Measurements from ENCODE around the gene ZMIZ1. TPM values are rescaled to one million over a fixed set of nuclear protein-coding genes. Genes with fewer than 3 reads are reported as not detected.

The ZMIZ1 gene
- total and polyA plus RNA-seq, 2 experiments from 2014 or later: 9.2 to 30.9 TPM

DNA sequence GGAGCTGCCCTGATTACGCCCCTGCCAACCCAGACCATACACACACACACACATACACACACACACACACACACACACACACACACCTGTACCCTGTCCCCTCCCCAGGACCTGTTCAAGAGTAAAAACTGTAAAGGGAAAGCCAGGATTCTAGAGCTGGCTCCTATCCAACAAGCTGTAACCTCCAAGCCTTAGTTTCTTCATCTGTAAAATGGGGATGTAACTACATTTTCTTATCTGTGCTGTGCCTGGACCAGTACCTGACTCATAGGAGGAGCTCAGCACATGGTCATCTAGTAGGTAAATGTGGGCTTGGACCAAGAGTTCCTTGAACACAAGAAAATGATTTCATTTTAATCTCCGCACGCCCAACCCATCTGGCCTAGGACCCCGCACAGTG, 128.8 kb downstream of the ZMIZ1 start (continued):
- TF ChIP-seq ZNF462 (CRISPR knock-in tag; IDR thresholded peaks at IDR 0.05): no peak
- TF ChIP-seq CREB1 (CRISPR knock-in tag; IDR thresholded peaks at IDR 0.05; ENCODE audit: low read depth): no peak
- TF ChIP-seq ZNF114 (CRISPR knock-in tag; IDR thresholded peaks at IDR 0.05): no peak
- TF ChIP-seq, protein P1, sequence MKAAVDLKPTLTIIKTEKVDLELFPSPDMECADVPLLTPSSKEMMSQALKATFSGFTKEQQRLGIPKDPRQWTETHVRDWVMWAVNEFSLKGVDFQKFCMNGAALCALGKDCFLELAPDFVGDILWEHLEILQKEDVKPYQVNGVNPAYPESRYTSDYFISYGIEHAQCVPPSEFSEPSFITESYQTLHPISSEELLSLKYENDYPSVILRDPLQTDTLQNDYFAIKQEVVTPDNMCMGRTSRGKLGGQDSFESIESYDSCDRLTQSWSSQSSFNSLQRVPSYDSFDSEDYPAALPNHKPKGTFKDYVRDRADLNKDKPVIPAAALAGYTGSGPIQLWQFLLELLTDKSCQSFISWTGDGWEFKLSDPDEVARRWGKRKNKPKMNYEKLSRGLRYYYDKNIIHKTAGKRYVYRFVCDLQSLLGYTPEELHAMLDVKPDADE (IDR thresholded peaks at IDR 0.05): no peak
- TF ChIP-seq POLR2AphosphoS5 (IDR thresholded peaks at IDR 0.05; ENCODE audit: low read depth): no peak

GRCh38 chr10:79200346-79200745, 131.6 kb downstream of the ZMIZ1 start:
- peaks cover 10% of the 10 kb centered on the region for H3K27me3 Mint-ChIP-seq (ENCODE audit: insufficient read depth, low read depth, poor library complexity)
- DNase-seq (ENCODE audit: low spot score) (no peak), ATAC-seq (no peak)
- H3K4me3 ChIP-seq: no peak overlapping the region
- no peaks in the 10 kb centered on the region for H3K9me3 Mint-ChIP-seq
- no peak overlapping the region for H3K4me3 Mint-ChIP-seq
- H3K27ac ChIP-seq (ENCODE audit: low read depth): no peak overlapping the region
- H3K27ac Mint-ChIP-seq: no peak overlapping the region
- no peak for TF ChIP-seq JUNB (IDR thresholded peaks at IDR 0.05; ENCODE audit: unreplicated experiment)
- H3K79me2 ChIP-seq (replicated peaks; ENCODE audit: insufficient read depth): no peaks in the 10 kb centered on the region
- no peak overlapping the region for H3K4me2 ChIP-seq
- peaks cover 11% of the 10 kb centered on the region; the same call in 1 of the 2 replicates for H4K20me1 ChIP-seq (replicated peaks; ENCODE audit: insufficient read depth)
- H3K4me1 Mint-ChIP-seq: peaks cover 3% of the 10 kb centered on the region; the same call in 2 of the 3 replicates
- H2AFZ ChIP-seq: no peak overlapping the region
- no peaks in the 10 kb centered on the region for H3K36me3 ChIP-seq (ENCODE audit: insufficient read depth)
- H3F3A ChIP-seq (replicated peaks; ENCODE audit: low read depth): no peaks in the 10 kb centered on the region
- H3K4me1 ChIP-seq (ENCODE audit: insufficient read depth): no peaks in the 10 kb centered on the region
- peaks cover 7% of the 10 kb centered on the region for H3K36me3 Mint-ChIP-seq (ENCODE audit: low read depth)
- H3K9me2 ChIP-seq (ENCODE audit: insufficient read depth): no peaks in the 10 kb centered on the region
- no peaks in the 10 kb centered on the region for H3K27me3 ChIP-seq (ENCODE audit: insufficient read depth)

Data from GM23338 (cell line).